Endothelial cell of umbilical vein (primary cell): ENCODE results near the gene SYTL3. TPM values are rescaled to one million over a fixed set of nuclear protein-coding genes. Genes with fewer than 3 reads are reported as not detected.

Source experiments
- BruUV-seq: library from RNA; stranded (reverse); fragments of 400-500 nt; replicated peaks from 2 replicates; lab custom pipeline; 2021; lab: Mats Ljungman, UMichigan
- CTCF ChIA-PET: fragments of 300-600, 350-600 bp; sonication (Branson Sonifier 250); formaldehyde crosslinking; loops from one replicate; lab custom pipeline; 2021; ENCODE audit warnings: antibody characterized with exemption, inconsistent platforms; lab: Charles Lee
- POLR2A ChIA-PET: fragments of 300-600, 350-600 bp; sonication (Branson Sonifier 250); formaldehyde crosslinking; loops from one replicate; lab custom pipeline; 2021; ENCODE audit warnings: antibody characterized with exemption, inconsistent platforms; lab: Charles Lee
- DNase-seq: peaks from one replicate; pipeline ENCODE4 v3.0.0-alpha.2; 2011; ENCODE audit warnings: low read depth, low spot score
- FAIRE-seq: peaks from 2 replicates; lab custom pipeline; 2011; peaks lifted over from hg19 to GRCh38; lab: Jason Lieb, UNC
- H2AFZ ChIP-seq: 2 replicates; pipeline ENCODE4 v1.6.0; 2012; ENCODE audit warnings: low read depth, low read length, control low read depth, inconsistent platforms
- H3K27ac ChIP-seq: 2 replicates; pipeline ENCODE4 v1.5.1; 2011; ENCODE audit warnings: low read depth, mild to moderate bottlenecking, control low read depth, low read length, moderate library complexity; ENCODE audit not compliant: insufficient read depth
- H3K27me3 ChIP-seq, 2 experiments: 2 replicates each; pipeline versions ENCODE4 v1.6.0 to v1.6.1; 2011; ENCODE audit warnings: low read length in 2 of 2, mixed read lengths in 1 of 2; ENCODE audit not compliant: control insufficient read depth in 2 of 2, insufficient read depth in 2 of 2
- H3K36me3 ChIP-seq, 2 experiments: 2 replicates in 1 of 2; 3 replicates in 1 of 2; pipeline ENCODE4 v1.5.1; 2011; ENCODE audit warnings: low read length in 2 of 2, mild to moderate bottlenecking in 1 of 2, moderate library complexity in 1 of 2; ENCODE audit not compliant: control insufficient read depth in 2 of 2, insufficient read depth in 2 of 2; ENCODE audit errors: extremely low read depth in 1 of 2
- H3K4me1 ChIP-seq: 3 replicates; pipeline ENCODE4 v1.5.1; 2011; ENCODE audit warnings: mild to moderate bottlenecking, low read length; ENCODE audit not compliant: control insufficient read depth, insufficient read depth; ENCODE audit errors: extremely low read depth
- H3K4me2 ChIP-seq: 2 replicates; pipeline ENCODE4 v1.6.1; 2011; ENCODE audit warnings: low read length, control low read depth, mixed read lengths; ENCODE audit not compliant: insufficient read depth
- H3K4me3 ChIP-seq, 3 experiments: fragments of 200-600 bp in 1 of 3; sonication (generic), shearing (Covaris generic) in 1 of 3; replicated peaks in 1 of 3; 2 replicates each; pipeline ENCODE4 v1.5.1; 2011 to 2016; ENCODE audit warnings: control low read depth in 3 of 3, low read length in 3 of 3, mild to moderate bottlenecking in 2 of 3, inconsistent platforms in 1 of 3, low read depth in 1 of 3, moderate library complexity in 1 of 3; ENCODE audit not compliant: insufficient read depth in 1 of 3
- H3K79me2 ChIP-seq: 2 replicates; pipeline ENCODE4 v1.6.0; 2012; ENCODE audit warnings: low read length, inconsistent platforms; ENCODE audit not compliant: control insufficient read depth, insufficient read depth
- H3K9ac ChIP-seq: replicated peaks from 2 replicates; pipeline ENCODE3; 2011; ENCODE audit warnings: low read length, control low read depth; ENCODE audit not compliant: insufficient read depth; ENCODE audit errors: extremely low read depth
- H3K9me1 ChIP-seq: replicated peaks from 3 replicates; pipeline ENCODE4 v1.6.0; 2011; ENCODE audit warnings: mild to moderate bottlenecking, low read length; ENCODE audit not compliant: control insufficient read depth, insufficient read depth; ENCODE audit errors: extremely low read depth
- H3K9me3 ChIP-seq: replicated peaks from 2 replicates; pipeline ENCODE4 v1.5.1; 2012; ENCODE audit warnings: low read length, inconsistent platforms; ENCODE audit not compliant: control insufficient read depth, insufficient read depth
- H4K20me1 ChIP-seq: replicated peaks from 2 replicates; pipeline ENCODE3; 2011; ENCODE audit warnings: mild to moderate bottlenecking, low read length; ENCODE audit not compliant: control insufficient read depth, insufficient read depth; ENCODE audit errors: extremely low read depth
- CTCF ChIP-seq, 2 donors: IDR thresholded peaks; 1 replicate in 1 of 2; 2 replicates in 1 of 2; pipeline ENCODE4 v1.5.1; 2011; ENCODE audit warnings: low read length in 2 of 2, mild to moderate bottlenecking in 2 of 2, moderate library complexity in 2 of 2, control low read depth in 1 of 2, inconsistent platforms in 1 of 2, low read depth in 1 of 2; ENCODE audit not compliant: insufficient read depth in 1 of 2; ENCODE audit errors: extremely low read depth in 1 of 2
- FOS ChIP-seq: IDR thresholded peaks from 2 replicates; pipeline ENCODE4 v1.6.1; 2011; ENCODE audit warnings: mild to moderate bottlenecking, low read length, moderate library complexity, borderline replicate concordance; ENCODE audit not compliant: insufficient read depth
- MYC ChIP-seq: IDR thresholded peaks from one replicate; pipeline ENCODE4 v1.6.1; 2011; ENCODE audit warnings: mild to moderate bottlenecking, low read depth, low read length
- POLR2AphosphoS5 ChIP-seq: IDR thresholded peaks from 2 replicates; pipeline ENCODE4 v1.6.1; 2012; ENCODE audit warnings: low read depth, mild to moderate bottlenecking, control low read depth, low read length, moderate library complexity; ENCODE audit not compliant: insufficient read depth
- dilution Hi-C: fragments of 300-500 bp; cut with MboI; formaldehyde crosslinking; loops from one replicate; pipeline ENCODE4 v1.15.0; 2019; ENCODE audit warnings: low sequenced_read_pairs; ENCODE audit not compliant: extremely low pct_ligation_motif_present
- intact Hi-C: fragments of 100-400 bp; cut with micrococcal nuclease; formaldehyde crosslinking; loops from one replicate; pipeline ENCODE4 v1.10.0; 2022
- polyA plus RNA-seq, 4 experiments: library from polyadenylated mRNA; depleted of rRNA in 3 of 4; stranded (reverse) in 3 of 4; unstranded in 1 of 4; fragments of >200 nt; gene quantifications; 2 replicates each; pipeline versions ENCODE4 v1.2.1 to v1.2.3, GENCODE V29; 2011 to 2012; ENCODE audit warnings: missing spikeins in 1 of 4
- total RNA-seq: library from RNA; stranded (reverse); gene quantifications from 2 replicates; pipeline ENCODE4 v1.2.3, GENCODE V29; 2021

Gene SYTL3
- total and polyA plus RNA-seq, 2 donors (not counting 3 experiments of a cell fraction or from before 2014, with no cell fraction given): 0.59 to 0.77 TPM

GRCh38 chr6:158634695-158635426 lies 15.0 kb upstream of the SYTL3 start:
- Histone ChIP-seq H3K4me2 (no peak overlapping the region), H4K20me1 (no peaks in the 10 kb centered on the region), H3K27ac (no peak overlapping the region), H2AFZ (no peak overlapping the region), H3K27me3 (no peaks in the 10 kb centered on the region), H3K9ac (no peak overlapping the region), H3K4me1 (peaks cover 27% of the 10 kb centered on the region), H3K36me3 (peaks cover 6 to 13% of the 10 kb centered on the region in 2 experiments), H3K9me3 (no peaks in the 10 kb centered on the region), H3K79me2 (peaks cover 9% of the 10 kb centered on the region), H3K9me1 (no peaks in the 10 kb centered on the region), H3K4me3 (no peak overlapping the region)
- TF ChIP-seq CTCF (IDR thresholded peaks at IDR 0.05; ENCODE audit: extremely low read depth in 1 of 2, insufficient read depth in 1 of 2, low read depth in 1 of 2, low read length in 2 of 2): no peak
- TF ChIP-seq FOS: no peak
- no peak for TF ChIP-seq MYC
- no peak for TF ChIP-seq POLR2AphosphoS5
- dilution Hi-C loops (no loop called here), intact Hi-C loops (loop anchor here (5.0 kb wide), 1 partner anchor 228 kb away; no protein-coding TSS in a partner anchor)
- POLR2A ChIA-PET: no interaction called here
- no peak for FAIRE-seq
- BruUV-seq: no TSS peak
- CTCF ChIA-PET: interaction anchor here (0.9 to 2.0 kb wide), 2 partner anchors 15 to 57 kb away, joined by 3 to 6 read pairs; partner anchors contain the start of gene SYTL3
- DNase-seq: no peak
